HL-60 (cell line): ENCODE measurements around the gene SUSD2.
"Not testable (repeated sequence)": the region's sequence is repeated elsewhere in the genome, so short reads cannot be mapped to it uniquely, and the experiment has no call there.

ENCODE experiments used
- CTCF ChIP-seq: IDR thresholded peaks from one replicate; pipeline ENCODE4 v1.5.1; 2011; ENCODE audit warnings: low read length, control low read depth, inconsistent platforms; ENCODE audit not compliant: insufficient read depth
- GABPA ChIP-seq: IDR thresholded peaks from 2 replicates; pipeline ENCODE4 v1.6.1; 2012; ENCODE audit warnings: low read depth
- POLR2AphosphoS5 ChIP-seq: IDR thresholded peaks from 2 replicates; pipeline ENCODE4 v1.6.1; 2012; ENCODE audit warnings: low read depth

DNA sequence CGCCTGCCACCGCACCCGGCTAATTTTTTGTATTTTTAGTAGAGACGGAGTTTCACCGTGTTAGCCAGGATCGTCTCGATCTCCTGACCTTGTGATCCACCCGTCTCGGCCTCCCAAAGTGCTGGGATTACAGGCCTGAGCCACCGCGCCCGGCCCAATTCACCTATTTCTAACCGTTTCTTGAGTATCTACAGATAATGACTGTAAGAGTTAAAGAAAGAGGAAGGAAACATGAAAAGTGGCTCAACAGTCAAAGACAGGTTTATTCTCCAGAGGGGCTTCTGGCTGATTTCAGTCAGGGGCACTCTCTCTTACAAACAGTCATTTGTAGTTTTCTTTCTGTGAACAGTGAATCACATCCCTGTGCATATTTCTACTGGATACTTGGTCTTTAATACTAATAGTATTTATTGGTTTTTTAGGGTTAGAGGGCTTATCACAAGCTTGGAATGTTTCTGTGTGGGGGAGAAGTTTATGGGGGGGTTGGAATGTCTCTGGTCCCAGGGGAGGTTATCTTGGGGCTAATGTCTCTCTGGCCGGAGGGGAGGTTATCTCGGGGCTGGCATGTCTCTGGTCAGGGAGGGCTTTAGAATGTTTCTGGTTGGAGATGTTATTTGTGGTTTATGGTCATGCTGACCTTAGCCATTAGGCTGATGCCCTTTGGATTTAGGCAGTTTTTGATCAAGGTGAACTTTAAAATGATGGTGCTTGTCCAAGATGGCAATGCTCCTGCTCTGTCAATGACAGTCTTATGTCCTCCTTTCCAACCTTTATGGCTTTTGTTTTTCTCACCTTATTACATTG is 25.4 kb downstream of the SUSD2 start:
- not testable (repeated sequence) for TF ChIP-seq POLR2AphosphoS5, GABPA, CTCF
